Endometrial microvascular endothelial cells (primary cell): ENCODE measurements around the gene STX16. TPM values are rescaled to one million over a fixed set of nuclear protein-coding genes. Genes with fewer than 3 reads are reported as not detected.

Experiments used
- in situ Hi-C: cut with HindIII; loops from 2 replicates; pipeline ENCODE4 v1.10.0; 2017; ENCODE audit warnings: low sequenced_read_pairs, low pct_unique_long_range_greater_than_20kb; ENCODE audit errors: inconsistent ontology term
- total RNA-seq: library from RNA; depleted of rRNA; stranded (reverse); fragments of >200 nt; gene quantifications from one replicate; pipeline ENCODE4 v1.2.3, GENCODE V29; 2015; ENCODE audit errors: inconsistent ontology term

Gene STX16, protein sequence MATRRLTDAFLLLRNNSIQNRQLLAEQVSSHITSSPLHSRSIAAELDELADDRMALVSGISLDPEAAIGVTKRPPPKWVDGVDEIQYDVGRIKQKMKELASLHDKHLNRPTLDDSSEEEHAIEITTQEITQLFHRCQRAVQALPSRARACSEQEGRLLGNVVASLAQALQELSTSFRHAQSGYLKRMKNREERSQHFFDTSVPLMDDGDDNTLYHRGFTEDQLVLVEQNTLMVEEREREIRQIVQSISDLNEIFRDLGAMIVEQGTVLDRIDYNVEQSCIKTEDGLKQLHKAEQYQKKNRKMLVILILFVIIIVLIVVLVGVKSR
- 23.4 TPM for total RNA-seq

DNA sequence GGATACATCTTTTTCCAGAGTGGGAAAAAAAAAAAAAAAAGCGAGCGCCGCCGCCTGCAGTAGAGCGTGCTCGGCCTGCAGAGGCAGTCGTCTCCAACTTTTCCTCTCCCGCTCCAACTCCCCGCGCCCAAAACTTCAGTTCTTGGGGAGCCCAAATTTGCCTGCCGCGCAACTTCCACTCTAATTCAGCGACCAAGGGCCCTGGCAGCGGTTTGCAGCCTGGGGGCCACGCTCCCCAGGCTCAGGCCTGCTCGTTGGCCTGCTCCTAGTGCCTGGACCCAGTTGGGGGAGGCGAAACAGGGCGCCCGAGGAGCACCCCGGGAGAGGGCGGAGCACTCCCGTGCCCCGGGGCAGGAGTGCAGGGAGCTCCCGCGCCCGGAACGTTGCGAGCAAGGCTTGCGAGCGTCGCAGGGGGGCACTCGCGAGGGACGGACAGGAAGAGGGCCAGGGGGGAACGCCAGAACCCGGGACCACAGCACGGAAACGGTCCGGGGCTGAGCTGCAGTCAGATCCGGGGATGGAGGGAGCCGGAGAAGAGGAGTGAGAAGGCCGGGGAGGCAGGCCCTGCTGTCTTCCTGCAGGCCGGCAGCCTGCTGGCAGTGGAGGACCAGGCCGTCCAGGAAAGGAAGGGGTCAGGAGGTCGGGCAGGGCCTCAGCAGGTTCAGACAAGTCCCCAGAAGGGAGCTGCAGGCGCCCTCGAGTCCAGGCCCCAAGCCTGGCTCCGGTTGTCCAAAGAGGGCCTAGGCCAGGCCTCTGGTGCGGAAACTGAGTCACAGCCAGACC is at the start of gene STX16:
Gene STX16, plus strand, starts transcription at position 508 of the 783 bp plus-strand sequence. CDS start 724 bp downstream, outside the sequence.
- in situ Hi-C loops, result loop anchor here (25.0 kb wide), 2 partner anchors 211 to 414 kb away; partner anchors contain the start of genes ANKRD60, GNAS and GNAS-AS1

DNA sequence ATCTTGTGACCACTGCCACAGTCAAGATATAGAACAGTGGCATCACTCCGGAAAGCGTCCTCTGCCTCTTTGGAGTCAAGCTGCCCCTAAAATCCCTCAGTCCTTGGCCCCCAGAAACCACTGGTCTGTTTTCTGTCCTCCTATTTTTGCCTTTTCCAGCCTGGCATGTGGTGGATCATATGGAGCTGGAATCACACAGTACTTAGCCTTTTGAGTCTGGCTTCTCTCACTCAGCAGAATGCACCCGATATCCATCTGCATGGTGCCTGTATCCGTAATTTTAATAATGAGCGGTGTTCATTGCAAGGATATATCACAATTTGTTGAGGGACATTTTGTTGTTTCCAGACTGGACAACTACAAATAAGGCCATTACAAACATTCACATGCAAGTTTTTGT is 49.0 kb upstream of the STX16 start:
- in situ Hi-C loops, result no loop called here

DNA sequence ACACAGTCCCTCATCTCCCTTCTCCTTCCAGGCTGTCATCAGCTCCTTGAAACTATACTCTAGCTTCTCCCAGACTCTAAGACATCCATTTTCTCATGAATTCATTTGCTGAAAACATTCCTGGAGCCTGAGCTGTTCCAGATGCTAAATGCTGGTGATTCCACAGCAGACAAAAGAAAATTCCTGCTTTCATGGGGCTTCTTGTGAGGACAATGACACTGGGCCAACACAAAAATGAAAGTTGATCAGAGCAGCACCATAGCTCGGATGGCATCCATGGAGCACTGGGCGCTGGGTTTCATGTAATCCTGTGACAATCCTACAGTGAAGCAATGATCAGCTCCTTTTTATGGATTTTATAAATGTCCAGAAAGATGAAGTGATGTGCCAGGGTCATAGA is 47.4 kb upstream of the STX16 start:
- in situ Hi-C loops, result no loop called here

DNA sequence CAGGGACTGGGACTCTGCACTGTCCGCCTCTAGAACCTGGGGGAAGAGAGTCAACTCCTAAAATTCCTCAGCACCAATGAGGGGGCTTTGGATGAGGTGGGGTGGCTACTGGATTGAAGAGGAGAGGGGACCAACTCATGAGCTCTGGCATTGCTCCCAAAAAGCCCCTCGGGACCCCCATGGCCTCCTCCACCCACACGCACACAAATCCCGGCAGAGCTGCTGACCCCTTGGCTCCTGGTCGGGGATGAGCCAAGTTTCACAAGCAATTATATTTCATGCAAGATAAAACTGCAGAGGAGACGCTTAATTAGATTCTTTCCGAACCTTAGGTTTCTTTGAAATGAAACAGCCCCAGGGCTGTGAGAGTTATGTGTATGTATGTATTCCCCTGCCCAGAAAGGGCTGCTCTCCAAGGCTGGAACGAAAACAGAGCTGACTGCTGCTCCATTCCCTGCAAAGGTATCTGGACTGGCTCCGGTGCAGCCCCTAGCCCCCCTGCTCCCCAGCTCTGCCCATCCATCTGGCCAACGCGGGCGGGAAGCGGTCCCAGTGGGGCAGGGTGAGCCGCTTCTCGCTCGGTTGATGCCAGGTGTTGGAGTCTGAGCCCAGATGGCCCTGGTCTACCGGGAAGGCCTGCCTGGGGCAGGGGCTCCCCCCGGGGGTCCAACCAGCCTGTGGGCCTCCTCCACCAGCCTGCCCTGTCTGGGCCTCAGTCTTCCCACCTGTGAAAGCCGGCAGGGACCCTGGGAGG is 46.8 kb upstream of the STX16 start:
- in situ Hi-C loops, result no loop called here

DNA sequence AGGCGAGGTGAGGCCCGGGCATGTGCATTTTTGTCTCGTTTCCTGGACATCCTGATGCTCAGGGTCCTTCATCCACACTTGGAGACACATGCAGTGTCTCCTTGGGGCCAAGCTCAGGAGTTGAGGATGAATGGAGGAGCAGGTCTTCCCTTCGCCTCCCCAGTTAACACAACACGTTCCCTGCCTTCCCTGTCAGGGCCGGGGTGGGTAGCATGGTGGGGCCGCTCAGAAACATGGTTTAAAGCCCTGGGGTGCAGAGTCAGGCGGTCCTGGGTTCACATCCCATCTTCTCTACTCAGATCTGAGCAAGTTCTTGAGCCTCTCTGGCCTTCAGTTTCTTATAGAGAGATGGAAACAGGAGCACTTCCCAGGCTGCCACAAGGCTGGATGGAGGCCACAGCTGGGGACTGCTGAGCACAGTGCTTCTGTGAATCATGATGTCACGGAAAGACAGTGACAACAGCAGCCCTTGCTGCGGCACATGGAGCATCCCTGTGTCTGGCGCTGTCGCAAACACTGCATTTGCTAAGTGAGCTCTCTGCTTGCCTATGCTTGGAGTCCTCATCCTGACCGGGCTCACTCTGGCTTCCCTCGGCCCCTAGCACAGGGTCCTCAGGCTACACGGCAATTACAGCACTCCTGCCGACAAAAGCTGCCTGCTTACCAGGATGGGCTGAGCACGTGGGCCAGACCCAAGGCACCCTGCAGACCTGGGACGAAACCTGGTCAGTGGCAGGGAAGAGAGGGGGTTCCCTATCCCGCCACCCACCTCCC is 45.6 kb upstream of the STX16 start:
- in situ Hi-C loops, result no loop called here

DNA sequence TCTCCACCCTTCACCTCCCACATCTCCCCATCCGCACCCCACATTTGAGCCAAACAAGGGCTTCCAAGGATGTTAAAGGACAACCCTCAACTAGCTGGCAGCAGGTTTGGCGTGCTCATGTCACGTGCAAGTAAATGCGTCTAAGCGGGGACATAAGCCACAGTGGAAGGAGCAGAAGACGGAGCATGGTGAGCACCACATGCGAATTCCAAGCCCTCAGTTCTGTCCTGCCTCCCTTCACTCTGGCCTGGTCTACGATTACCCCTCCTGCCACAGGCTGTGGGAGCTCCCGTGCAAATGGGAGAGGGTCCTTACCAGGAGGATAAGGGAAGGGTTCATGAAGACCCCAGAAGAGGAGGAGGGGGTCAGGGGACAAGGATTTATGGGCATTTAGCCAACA is 44.9 kb upstream of the STX16 start:
- in situ Hi-C loops, result no loop called here

DNA sequence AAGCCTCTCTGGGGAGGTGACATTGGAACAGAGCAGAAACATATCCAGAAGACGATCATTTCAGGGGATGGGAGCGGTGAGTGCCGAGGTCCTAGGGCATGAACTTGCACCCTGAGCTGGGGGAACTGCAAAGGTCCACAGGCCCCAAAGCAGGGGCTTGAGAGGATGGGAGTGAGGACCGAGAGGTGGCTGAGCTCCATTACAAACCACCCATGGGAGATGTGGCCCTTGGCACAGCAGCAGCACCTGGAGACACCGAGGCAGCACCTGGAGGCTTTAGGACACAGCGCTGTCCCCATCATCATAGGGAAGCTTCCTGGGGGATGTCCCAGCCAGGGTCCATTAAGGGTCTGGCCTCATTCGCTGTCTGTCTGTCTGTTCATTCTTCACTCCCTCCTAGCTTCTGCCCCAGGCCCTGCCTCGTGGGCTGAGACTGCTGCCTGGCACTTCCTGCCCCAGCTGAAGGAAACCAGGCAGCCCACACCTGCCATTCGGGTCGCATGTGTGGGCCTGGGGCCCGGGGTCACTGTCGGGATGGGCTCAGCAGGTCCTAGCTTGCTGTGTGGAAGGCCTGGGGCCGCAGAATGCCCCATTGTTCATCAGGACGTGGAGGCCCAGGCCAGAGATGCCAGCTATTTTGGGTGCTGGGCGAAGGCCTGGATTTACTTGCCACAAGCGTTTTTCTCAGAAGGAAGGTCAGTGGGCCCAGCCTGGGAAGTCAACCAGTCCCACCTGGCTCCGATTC is 42.8 kb upstream of the STX16 start:
- in situ Hi-C loops, result no loop called here

DNA sequence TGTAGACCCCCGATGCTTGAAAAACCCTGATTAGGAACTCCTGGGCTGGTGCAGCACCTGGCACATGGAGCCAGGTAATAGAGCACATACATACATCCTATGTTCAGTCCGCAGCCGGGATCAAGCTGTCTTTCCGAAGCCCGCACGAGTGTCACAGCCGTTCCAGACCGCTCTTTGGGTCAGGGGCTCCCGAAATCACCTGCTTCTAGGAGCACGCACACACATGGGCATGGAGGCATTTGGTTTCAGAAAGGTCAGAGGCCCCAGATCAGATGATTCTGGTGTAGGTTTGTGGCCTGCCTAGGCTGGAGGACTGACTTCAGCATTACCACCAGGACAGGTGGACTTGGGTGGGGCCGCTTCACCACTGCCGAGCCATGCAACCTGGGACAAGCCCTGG is 42.1 kb upstream of the STX16 start:
- in situ Hi-C loops, result no loop called here

DNA sequence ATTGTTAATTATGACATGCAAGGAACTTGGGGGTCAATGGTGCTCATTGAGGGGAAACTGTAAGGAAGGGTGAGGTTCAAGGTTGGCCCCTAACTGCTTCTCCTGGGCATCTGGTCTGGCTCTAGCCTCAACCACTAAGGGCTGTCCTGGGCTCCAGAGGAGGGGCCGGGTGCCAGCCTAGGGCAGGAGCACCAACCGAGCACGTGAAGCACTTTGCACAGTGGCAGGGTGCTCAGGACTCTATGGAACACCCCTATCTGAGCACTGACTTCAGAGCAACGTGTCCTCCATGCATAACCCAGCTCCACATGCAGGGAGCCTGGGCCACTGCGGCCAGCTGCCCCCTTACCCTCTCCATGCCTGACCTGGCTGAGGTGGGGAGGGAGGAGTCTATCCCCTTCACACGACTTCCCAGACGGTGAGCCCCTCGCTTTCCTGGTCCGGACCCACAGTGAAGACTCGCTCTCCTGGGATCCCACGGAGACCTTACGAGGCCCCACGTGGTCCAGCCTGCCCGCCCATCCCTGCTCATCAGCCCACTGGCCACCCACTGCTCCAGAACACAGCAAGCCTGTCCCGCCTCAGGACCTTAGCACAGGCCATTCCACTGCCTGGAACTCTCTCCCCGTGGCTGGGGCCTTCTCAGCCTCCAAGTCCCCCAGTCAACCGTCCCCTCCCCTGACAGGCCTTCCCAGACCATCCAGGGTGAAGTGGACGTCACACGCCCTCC is 40.8 kb upstream of the STX16 start:
- in situ Hi-C loops, result no loop called here

DNA sequence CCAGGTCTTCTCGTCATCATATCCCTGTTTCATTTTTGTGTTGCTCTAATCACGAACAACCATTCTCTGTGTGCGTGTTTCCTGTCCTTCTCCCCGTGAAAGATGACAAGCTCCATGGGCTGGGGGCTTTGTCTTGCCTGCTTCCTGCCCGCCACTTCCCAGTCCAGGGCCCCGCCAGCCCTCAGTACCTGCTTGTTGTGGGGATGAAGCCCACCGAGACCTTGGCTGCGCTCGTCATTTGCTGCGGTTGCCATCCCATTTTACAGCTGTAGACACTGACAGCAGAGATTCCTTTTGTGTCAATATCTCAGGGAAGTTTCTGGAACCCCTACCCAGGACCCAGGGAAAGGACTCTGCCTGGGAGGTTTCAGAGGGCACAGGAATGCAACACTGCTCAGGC is 40.3 kb upstream of the STX16 start:
- in situ Hi-C loops, result no loop called here

DNA sequence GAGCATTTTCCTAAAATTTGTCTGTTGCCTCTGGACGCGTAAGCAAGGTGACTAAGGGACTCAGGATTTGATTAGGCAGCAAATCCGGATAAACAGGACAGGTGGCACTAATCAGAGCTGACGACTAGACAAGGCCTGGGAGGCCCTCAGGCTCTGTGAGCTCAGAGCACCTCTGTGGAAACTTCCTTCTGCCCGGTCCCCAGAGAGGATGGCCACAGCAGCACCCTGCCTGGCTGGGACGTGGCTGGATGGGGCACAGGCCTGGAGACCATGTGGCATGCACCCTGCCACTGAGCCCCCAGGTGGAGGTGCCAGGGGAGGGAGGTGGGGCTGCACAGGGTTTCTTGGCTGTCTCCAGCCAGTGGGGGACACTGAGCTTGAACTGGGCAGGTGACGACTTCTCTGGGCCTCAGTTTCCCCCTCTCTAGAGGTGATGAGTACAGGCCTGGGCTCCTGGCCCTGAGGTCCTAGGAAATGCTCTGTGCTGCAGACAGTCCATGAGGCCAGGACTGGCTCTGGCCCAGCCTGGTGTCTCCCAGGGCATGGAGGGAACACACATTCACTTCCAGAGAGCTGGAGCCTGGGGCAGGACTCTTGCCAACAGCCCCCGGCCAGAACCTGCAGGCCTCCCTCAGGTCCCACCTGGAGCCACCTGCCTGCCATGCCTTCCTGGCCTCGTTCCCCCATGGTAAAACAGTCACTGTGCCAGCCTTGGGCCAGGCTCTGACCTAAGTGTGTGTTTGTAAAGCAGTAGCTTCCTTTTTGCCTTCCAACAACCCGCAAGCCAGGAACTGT is 39.6 kb upstream of the STX16 start:
- in situ Hi-C loops, result no loop called here

DNA sequence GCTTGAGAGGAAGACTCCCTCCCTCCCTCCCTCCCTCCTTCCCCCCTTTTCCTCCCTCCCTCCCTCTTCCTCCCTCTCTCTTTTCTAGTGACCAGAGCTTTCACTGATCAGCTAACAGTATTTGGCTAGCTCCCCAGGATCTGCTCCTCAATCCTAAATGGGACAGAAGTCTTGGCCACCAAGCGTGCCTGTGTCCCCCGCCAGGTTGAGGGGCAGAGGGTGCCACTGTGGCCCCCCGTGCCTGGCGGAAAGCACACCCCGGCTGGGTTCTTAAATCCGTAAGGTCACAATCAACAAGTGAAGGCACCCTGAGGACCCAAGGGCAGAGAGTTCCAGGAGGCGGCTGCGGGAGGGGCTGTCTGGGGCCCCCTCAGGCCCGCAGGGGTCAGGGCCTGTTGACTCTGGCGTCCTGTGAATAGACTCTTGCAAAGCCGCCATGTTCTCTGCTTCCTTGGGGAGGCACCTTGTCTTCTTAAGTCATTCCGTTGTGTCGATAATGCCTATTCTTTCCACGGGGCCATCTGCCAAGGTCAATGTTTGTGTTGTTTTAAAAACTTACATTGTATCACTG is 38.9 kb upstream of the STX16 start:
- in situ Hi-C loops, result no loop called here

DNA sequence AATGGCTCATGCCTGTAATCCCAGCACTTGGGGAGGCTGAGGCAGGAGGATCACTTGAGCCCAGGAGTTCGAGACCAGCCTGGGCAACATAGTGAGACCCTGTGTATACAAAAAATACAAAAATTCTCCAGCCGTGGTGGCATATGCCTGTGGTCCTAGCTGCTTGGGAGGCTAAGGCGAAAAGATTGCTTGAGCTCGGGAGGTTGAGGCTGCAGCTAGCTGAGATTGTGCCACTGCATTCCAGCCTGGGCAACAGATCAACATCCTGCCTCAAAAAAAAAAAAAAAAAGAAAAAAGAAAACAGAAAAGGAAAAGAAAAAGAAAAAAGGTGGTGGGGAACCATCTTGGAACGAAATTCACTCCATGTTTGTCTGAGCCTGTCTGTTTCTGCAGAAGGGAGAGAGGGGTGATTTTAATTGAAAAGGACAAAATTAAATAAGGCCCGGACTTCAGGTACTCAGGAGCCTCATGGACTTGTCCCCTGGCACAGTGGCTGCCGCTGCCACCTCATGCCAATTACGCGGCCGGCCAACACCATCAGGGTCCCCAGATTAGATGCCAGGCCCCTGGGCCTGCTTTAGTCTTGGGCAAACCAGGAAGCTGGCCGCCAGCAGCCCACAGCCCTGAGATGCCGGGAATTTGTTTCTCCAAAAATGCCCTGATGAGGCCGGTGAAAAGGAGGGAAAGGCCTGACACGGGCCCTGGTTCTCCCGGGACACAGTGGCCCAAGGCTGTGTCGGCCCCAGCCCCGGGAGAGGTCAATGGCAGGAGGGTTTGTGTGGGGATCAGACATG is 37.8 kb upstream of the STX16 start:
- in situ Hi-C loops, result no loop called here

DNA sequence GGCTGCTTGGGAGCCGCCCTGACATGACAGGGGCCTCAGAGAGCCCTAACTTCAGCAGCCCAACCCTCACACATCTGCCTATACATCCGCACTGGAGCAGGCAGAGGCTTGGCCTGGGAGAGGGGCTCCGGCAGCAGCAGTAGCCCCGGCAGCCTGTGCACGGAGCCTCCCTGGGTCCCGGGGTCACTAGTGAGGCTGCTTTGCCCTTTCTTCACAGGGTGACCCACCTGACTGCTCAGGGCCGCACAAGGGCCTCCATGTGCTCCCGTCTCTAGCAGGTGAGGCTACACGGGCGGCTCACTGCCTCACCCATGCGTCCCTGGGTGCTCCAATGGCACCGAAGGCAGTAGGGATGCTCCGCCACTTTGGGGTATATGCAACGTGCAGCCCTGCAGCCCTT is 36.7 kb upstream of the STX16 start:
- in situ Hi-C loops, result no loop called here

DNA sequence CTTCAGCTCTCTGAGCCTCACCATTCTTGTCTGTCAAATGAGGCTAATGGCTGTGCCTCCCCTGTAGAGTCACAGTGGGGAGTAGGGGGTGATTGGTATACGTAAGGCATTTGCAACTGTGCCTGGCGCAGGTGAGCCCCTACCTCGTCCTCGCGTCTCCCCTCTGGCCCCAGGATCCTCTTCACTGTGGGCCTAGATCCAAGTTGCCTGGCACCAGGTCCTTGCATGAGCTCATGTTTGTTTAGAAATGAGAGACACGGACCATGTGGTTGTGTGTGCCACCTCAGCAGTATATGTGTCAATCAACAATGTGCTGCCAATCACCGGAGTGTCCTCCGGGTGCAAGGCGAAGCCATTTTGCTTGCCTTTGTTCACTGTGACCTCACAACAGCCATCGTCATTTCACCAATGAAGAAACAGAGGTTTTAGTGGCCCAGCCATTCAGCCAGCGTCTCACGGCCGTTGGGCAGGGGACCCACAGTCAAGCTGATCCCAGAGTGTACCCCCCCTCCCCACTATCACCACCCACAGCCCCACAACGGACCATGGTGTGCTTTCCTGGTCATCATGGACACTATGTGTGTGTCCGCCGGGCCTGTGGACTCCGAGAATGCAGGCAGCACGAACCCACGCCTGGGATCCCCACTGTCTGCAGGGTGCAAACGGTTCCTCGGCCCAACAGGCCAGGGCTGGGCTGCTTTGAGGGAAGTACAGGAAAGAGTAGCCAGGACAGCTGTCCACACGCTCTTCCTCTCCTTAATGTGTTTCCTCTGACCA is 35.9 kb upstream of the STX16 start:
- in situ Hi-C loops, result no loop called here
